ENCODE results near the gene SLC25A25.

SLC25A25 gene

GRCh38 chr9:128062279-128062678 lies 5.8 kb upstream of the SLC25A25 start:
- TF ChIP-seq CREB1 (IDR thresholded peaks at IDR 0.05; ENCODE audit: low read depth) (no peak), RAD21 (IDR thresholded peaks at IDR 0.05; ENCODE audit: low read depth) (no peak), TCF12 (IDR thresholded peaks at IDR 0.05; ENCODE audit: low read depth) (no peak), FOXM1 (IDR thresholded peaks at IDR 0.05; ENCODE audit: borderline replicate concordance, low read depth) (no peak), TEAD4 (IDR thresholded peaks at IDR 0.05) (no peak), YY1 (IDR thresholded peaks at IDR 0.05; ENCODE audit: low read depth) (no peak), EGR1 (IDR thresholded peaks at IDR 0.05) (no peak), TAF1 (IDR thresholded peaks at IDR 0.05; ENCODE audit: low read depth) (no peak), ZBTB7A (IDR thresholded peaks at IDR 0.05; ENCODE audit: low read depth) (no peak), NFIC (IDR thresholded peaks at IDR 0.05) (no peak), EP300 (IDR thresholded peaks at IDR 0.05; ENCODE audit: borderline replicate concordance) (no peak), USF1 (IDR thresholded peaks at IDR 0.05) (no peak), CEBPB (IDR thresholded peaks at IDR 0.05) (no peak)
- TF ChIP-seq, protein P1, sequence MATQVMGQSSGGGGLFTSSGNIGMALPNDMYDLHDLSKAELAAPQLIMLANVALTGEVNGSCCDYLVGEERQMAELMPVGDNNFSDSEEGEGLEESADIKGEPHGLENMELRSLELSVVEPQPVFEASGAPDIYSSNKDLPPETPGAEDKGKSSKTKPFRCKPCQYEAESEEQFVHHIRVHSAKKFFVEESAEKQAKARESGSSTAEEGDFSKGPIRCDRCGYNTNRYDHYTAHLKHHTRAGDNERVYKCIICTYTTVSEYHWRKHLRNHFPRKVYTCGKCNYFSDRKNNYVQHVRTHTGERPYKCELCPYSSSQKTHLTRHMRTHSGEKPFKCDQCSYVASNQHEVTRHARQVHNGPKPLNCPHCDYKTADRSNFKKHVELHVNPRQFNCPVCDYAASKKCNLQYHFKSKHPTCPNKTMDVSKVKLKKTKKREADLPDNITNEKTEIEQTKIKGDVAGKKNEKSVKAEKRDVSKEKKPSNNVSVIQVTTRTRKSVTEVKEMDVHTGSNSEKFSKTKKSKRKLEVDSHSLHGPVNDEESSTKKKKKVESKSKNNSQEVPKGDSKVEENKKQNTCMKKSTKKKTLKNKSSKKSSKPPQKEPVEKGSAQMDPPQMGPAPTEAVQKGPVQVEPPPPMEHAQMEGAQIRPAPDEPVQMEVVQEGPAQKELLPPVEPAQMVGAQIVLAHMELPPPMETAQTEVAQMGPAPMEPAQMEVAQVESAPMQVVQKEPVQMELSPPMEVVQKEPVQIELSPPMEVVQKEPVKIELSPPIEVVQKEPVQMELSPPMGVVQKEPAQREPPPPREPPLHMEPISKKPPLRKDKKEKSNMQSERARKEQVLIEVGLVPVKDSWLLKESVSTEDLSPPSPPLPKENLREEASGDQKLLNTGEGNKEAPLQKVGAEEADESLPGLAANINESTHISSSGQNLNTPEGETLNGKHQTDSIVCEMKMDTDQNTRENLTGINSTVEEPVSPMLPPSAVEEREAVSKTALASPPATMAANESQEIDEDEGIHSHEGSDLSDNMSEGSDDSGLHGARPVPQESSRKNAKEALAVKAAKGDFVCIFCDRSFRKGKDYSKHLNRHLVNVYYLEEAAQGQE (IDR thresholded peaks at IDR 0.05; ENCODE audit: low read depth), result no peak
- TF ChIP-seq, protein P2, sequence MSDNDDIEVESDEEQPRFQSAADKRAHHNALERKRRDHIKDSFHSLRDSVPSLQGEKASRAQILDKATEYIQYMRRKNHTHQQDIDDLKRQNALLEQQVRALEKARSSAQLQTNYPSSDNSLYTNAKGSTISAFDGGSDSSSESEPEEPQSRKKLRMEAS (IDR thresholded peaks at IDR 0.05), result no peak

DNA sequence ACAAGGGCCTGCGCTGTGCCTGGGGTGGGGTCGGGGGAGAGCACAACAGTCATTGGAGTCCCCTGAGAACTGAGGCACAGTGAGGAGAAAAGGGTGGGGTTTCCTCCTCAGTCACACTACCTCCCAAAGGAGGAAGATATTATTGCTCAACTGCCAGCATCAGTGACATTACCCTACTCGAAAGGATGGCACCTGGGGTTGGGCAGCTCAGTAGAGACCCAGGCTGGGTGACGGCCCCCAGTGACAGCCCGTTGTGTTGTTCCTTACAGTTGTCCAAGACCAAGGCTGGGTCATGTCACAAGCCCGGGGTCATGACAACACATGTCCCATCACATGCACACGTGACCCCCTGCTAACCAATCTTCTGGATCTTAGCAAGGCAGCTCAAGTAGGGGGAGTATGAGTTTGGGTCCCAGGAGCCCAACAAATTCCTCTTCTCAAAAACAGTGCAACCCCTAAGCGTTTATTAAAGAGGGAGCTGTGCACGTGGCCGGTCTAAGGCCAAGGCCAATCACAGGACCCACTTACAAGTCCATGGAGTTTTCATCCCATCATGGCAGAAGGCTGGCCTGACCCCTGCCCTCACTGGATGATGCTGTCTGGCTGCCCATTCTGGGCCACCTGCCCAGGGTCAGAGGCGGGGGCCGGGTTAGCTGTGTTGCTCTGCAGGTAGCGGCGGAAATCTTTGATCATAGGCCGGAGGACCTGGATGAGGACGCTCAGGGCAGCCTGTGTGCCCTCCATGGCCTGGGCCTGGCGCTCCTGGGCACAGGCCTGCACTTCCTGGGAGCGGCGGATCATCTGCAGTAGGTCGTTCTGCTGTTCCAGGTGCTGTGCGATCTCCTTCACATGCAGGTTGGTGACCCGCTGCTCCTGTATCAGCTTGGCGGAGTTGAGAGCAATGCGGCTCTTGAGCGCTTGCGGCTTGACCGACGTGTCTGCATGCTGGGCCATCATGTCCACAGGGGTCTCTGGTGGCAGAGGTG lies 4.9 kb upstream of the SLC25A25 start:
- no peak for TF ChIP-seq TAF1 (IDR thresholded peaks at IDR 0.05; ENCODE audit: low read depth)
- TF ChIP-seq, protein P2 (IDR thresholded peaks at IDR 0.05), result no peak
- TF ChIP-seq TCF12 (IDR thresholded peaks at IDR 0.05; ENCODE audit: low read depth), result no peak
- TF ChIP-seq ZBTB7A (IDR thresholded peaks at IDR 0.05; ENCODE audit: low read depth), result no peak
- no peak for TF ChIP-seq CEBPB (IDR thresholded peaks at IDR 0.05)

GRCh38 chr9:128065907-128066712 lies 1.9 kb upstream of the SLC25A25 start:
- TF ChIP-seq, protein P1 (IDR thresholded peaks at IDR 0.05; ENCODE audit: low read depth), result no peak
- TF ChIP-seq YY1 (IDR thresholded peaks at IDR 0.05; ENCODE audit: low read depth) (no peak), CREB1 (IDR thresholded peaks at IDR 0.05; ENCODE audit: low read depth) (no peak), EGR1 (IDR thresholded peaks at IDR 0.05) (no peak), NFIC (IDR thresholded peaks at IDR 0.05) (no peak), USF1 (IDR thresholded peaks at IDR 0.05) (no peak), TEAD4 (IDR thresholded peaks at IDR 0.05) (no peak), EP300 (IDR thresholded peaks at IDR 0.05; ENCODE audit: borderline replicate concordance) (no peak), CEBPB (IDR thresholded peaks at IDR 0.05) (no peak)
- TF ChIP-seq, protein P2 (IDR thresholded peaks at IDR 0.05), result no peak

DNA sequence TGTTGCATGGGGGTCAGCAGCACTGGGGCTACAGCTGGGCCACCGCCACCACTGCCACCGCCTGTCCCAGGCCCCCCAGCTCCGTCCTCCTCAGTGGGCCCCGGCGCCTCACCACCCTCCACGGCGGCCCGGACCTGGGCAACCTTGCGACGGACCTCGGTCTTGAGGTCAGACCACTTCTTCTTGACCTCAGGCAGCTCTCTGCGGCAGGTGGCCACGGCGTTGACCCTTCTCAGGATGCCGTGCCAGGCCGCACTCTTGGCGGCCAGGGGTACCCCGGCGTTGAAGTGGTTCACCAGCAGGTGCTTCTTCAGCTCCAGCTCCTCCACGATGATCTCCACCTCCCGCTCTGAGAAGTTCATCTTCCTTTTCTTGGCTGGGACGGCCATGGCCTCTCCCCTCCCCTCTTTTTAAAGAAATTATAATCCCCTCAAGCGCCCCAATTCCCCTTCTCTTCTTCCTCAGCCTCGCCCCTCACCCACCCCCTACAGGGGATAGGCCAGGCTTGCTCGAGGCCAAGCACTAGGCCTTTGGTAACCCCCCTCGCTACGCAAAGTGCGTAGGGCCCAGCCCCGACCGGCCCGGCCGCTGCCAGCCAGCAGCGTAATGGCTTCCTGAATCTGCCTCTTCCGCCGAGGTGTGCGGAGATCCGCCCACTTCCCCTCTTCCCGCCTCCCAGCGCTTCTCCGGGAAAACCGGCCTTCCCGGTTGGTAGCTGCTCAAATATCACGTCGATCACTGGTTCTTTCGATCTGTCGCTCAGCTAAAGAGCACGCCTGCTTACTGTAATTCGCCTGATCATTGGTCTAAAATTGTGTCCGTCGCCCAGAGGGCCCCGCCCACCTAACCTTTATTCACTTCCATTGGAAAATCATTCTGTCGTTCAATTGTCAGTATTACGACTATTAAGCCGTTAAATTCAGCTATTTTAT lies 1.1 kb upstream of the SLC25A25 start, which contains the start of gene NAIF1:
NAIF1 (minus strand) TSS at position 608 of the 932 bp plus-strand sequence; CDS start at position 389, 219 bp downstream.
- TF ChIP-seq EGR1 (IDR thresholded peaks at IDR 0.05) (peak; percentile 16; the same call in 1 of the 2 replicates), TCF12 (IDR thresholded peaks at IDR 0.05; ENCODE audit: low read depth) (0 out of 2 replicates have a peak, but pooled peaks have one; percentile 27), CREB1 (IDR thresholded peaks at IDR 0.05; ENCODE audit: low read depth) (peak; percentile 56), FOXM1 (IDR thresholded peaks at IDR 0.05; ENCODE audit: borderline replicate concordance, low read depth) (no peak), EP300 (IDR thresholded peaks at IDR 0.05; ENCODE audit: borderline replicate concordance) (no peak; the same call in 1 of the 2 replicates), CEBPB (IDR thresholded peaks at IDR 0.05) (no peak), TAF1 (IDR thresholded peaks at IDR 0.05; ENCODE audit: low read depth) (peak; percentile 38), NFIC (IDR thresholded peaks at IDR 0.05) (no peak), YY1 (IDR thresholded peaks at IDR 0.05; ENCODE audit: low read depth) (peak; percentile 82), USF1 (IDR thresholded peaks at IDR 0.05) (no peak), ZBTB7A (IDR thresholded peaks at IDR 0.05; ENCODE audit: low read depth) (peak; percentile 43; the same call in 1 of the 2 replicates), RAD21 (IDR thresholded peaks at IDR 0.05; ENCODE audit: low read depth) (no peak), TEAD4 (IDR thresholded peaks at IDR 0.05) (no peak)
- TF ChIP-seq, protein P1 (IDR thresholded peaks at IDR 0.05; ENCODE audit: low read depth), result no peak
- TF ChIP-seq, protein P2 (IDR thresholded peaks at IDR 0.05), result peak; percentile 36
